ENCODE measurements around the gene RECQL. TPM values are rescaled to one million over a fixed set of nuclear protein-coding genes. Genes with fewer than 3 reads are reported as not detected.
A peak's percentile ranks its signal among the peaks of the same experiment; 100 is the strongest.

RECQL gene
- polyA plus RNA-seq, 1 donor (not counting 4 experiments of a cell fraction or from before 2014, with no cell fraction given) = 41.9 TPM

DNA sequence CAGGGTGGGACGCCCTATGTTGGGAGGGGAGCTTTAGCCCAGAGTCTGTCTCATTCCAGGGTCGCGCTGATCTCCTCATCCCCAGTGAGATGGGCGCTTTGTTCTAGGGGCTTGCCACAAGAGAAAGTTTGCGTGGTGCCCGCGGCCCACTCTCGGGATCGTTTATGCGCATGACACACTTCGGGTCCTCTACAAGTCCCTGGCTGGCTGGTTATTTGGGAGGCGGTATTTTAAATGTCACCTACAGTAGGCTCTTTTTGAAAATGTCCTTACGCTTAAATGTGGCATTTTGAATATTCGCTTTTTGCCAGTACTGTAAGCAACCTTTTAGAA, 695 bp upstream of the RECQL start:
- Histone ChIP-seq H3K4me1 (ENCODE audit: control insufficient read depth, extremely low read depth, insufficient read depth, low read length) (peaks cover 13% of the 10 kb centered on the region), H2AFZ (ENCODE audit: control insufficient read depth, low read length) (peak overlapping the region; percentile 90), H4K20me1 (ENCODE audit: control insufficient read depth, extremely low read depth, insufficient read depth, low read length) (no peaks in the 10 kb centered on the region), H3K79me2 (ENCODE audit: control insufficient read depth, insufficient read depth, low read length) (peaks cover 62% of the 10 kb centered on the region), H3K4me2 (ENCODE audit: control insufficient read depth, extremely low read depth, insufficient read depth, low read depth, low read length) (peak overlapping the region; percentile 89), H3K4me3 (ENCODE audit: control insufficient read depth in 2 of 3, extremely low read depth in 1 of 3, insufficient read depth in 2 of 3, low read depth in 1 of 3, low read length in 3 of 3) (peak overlapping the region; percentile 82 to 97 (median 95)), H3K9ac (ENCODE audit: control insufficient read depth, extremely low read depth, insufficient read depth, low read length) (peak overlapping the region; percentile 93), H3K27ac (ENCODE audit: control insufficient read depth, insufficient read depth, low read length) (peak overlapping the region; percentile 78), H3K9me1 (ENCODE audit: control insufficient read depth, extremely low read depth, insufficient read depth, low read length) (no peaks in the 10 kb centered on the region), H3K36me3 (ENCODE audit: control insufficient read depth in 2 of 2, extremely low read depth in 1 of 2, insufficient read depth in 2 of 2, low read length in 2 of 2) (peaks cover 9 to 19% of the 10 kb centered on the region in 2 experiments), H3K9me3 (ENCODE audit: control insufficient read depth, low read depth, low read length) (no peaks in the 10 kb centered on the region), H3K27me3 (ENCODE audit: control insufficient read depth, extremely low read depth, insufficient read depth, low read length) (no peaks in the 10 kb centered on the region)
- TF ChIP-seq EZH2 (IDR thresholded peaks at IDR 0.05; ENCODE audit: low read length) = no peak
- TF ChIP-seq, protein P1, sequence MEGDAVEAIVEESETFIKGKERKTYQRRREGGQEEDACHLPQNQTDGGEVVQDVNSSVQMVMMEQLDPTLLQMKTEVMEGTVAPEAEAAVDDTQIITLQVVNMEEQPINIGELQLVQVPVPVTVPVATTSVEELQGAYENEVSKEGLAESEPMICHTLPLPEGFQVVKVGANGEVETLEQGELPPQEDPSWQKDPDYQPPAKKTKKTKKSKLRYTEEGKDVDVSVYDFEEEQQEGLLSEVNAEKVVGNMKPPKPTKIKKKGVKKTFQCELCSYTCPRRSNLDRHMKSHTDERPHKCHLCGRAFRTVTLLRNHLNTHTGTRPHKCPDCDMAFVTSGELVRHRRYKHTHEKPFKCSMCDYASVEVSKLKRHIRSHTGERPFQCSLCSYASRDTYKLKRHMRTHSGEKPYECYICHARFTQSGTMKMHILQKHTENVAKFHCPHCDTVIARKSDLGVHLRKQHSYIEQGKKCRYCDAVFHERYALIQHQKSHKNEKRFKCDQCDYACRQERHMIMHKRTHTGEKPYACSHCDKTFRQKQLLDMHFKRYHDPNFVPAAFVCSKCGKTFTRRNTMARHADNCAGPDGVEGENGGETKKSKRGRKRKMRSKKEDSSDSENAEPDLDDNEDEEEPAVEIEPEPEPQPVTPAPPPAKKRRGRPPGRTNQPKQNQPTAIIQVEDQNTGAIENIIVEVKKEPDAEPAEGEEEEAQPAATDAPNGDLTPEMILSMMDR (optimal IDR thresholded peaks at IDR 0.05 in 1 of 3, IDR thresholded peaks at IDR 0.05 in 1 of 3, conservative IDR thresholded peaks at IDR 0.05 in 1 of 3; ENCODE audit: extremely low read depth in 1 of 3, insufficient read depth in 2 of 3, low read length in 3 of 3) = no peak
- DNase-seq (ENCODE audit: low read depth, low spot score) (no peak), FAIRE-seq (no peak)
- dilution Hi-C loops (cut with MboI; ENCODE audit: extremely low pct_ligation_motif_present, low sequenced_read_pairs) = no loop called here

DNA sequence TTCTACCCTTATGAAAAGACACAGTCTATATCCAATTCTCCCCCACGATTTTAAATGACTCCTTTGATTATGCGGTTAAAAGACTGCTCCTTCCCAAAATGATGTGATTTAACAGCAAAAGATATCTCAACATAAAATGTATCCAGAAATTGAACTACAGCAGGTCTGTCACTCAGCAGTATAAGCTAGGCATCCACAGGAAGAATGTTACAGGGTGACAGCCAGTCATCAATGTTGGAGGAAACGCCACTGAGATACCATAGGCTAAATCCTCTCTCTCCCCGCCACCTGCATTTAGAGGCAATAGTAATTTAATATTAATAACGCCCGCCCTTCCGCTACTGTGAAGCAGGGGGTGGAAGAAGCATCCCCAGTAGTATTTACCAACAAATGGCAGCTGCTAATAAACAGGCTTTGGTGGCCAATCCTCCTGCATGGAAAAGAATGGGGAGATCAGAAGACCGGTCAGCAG, 613 bp downstream of the RECQL start:
- Histone ChIP-seq H3K4me2 (ENCODE audit: control insufficient read depth, extremely low read depth, insufficient read depth, low read depth, low read length) (peak overlapping the region; percentile 96), H3K4me3 (ENCODE audit: control insufficient read depth in 2 of 3, extremely low read depth in 1 of 3, insufficient read depth in 2 of 3, low read depth in 1 of 3, low read length in 3 of 3) (peak overlapping the region; percentile 82 to 97 (median 95)), H3K9ac (ENCODE audit: control insufficient read depth, extremely low read depth, insufficient read depth, low read length) (peak overlapping the region; percentile 93), H3K79me2 (ENCODE audit: control insufficient read depth, insufficient read depth, low read length) (peaks cover 53% of the 10 kb centered on the region), H3K9me1 (ENCODE audit: control insufficient read depth, extremely low read depth, insufficient read depth, low read length) (no peaks in the 10 kb centered on the region), H3K27me3 (ENCODE audit: control insufficient read depth, extremely low read depth, insufficient read depth, low read length) (no peaks in the 10 kb centered on the region), H3K4me1 (ENCODE audit: control insufficient read depth, extremely low read depth, insufficient read depth, low read length) (peaks cover 13% of the 10 kb centered on the region), H3K9me3 (ENCODE audit: control insufficient read depth, low read depth, low read length) (no peaks in the 10 kb centered on the region), H3K27ac (ENCODE audit: control insufficient read depth, insufficient read depth, low read length) (peak overlapping the region; percentile 78), H2AFZ (ENCODE audit: control insufficient read depth, low read length) (peak overlapping the region; percentile 99), H3K36me3 (ENCODE audit: control insufficient read depth in 2 of 2, extremely low read depth in 1 of 2, insufficient read depth in 2 of 2, low read length in 2 of 2) (peaks cover 9 to 25% of the 10 kb centered on the region in 2 experiments), H4K20me1 (ENCODE audit: control insufficient read depth, extremely low read depth, insufficient read depth, low read length) (no peaks in the 10 kb centered on the region)
- DNase-seq (ENCODE audit: low read depth, low spot score) = no peak
- TF ChIP-seq, protein P1 (optimal IDR thresholded peaks at IDR 0.05 in 1 of 3, IDR thresholded peaks at IDR 0.05 in 1 of 3, conservative IDR thresholded peaks at IDR 0.05 in 1 of 3; ENCODE audit: extremely low read depth in 1 of 3, insufficient read depth in 2 of 3, low read length in 3 of 3) = no peak
- no peak for TF ChIP-seq EZH2 (IDR thresholded peaks at IDR 0.05; ENCODE audit: low read length)
- FAIRE-seq = no peak
- dilution Hi-C loops (cut with MboI; ENCODE audit: extremely low pct_ligation_motif_present, low sequenced_read_pairs) = no loop called here

Data from keratinocyte (primary cell).